T-cell (primary cell): ENCODE measurements around the gene NSF. TPM values are rescaled to one million over a fixed set of nuclear protein-coding genes. Genes with fewer than 3 reads are reported as not detected.
"Not testable (repeated sequence)": the region's sequence is repeated elsewhere in the genome, so short reads cannot be mapped to it uniquely, and the experiment has no call there.

Experiments
- ATAC-seq, 4 experiments: fragments of 200-7000 bp in 3 of 4; fragments of 150-1000 bp in 1 of 4; cut with Tn5 transposase; replicated peaks in 1 of 4; 1 replicate in 3 of 4; 2 replicates in 1 of 4; pipeline ENCODE4 v1.10.0; 2021; ENCODE audit warnings: moderate library complexity in 3 of 4, mild to moderate bottlenecking in 2 of 4, moderate number of reproducible peaks in 1 of 4
- CTCF ChIA-PET, 2 donors: fragments of 300-600 bp; sonication (Branson Sonifier 250); formaldehyde crosslinking; loops; one replicate each; lab custom pipeline; 2022; ENCODE audit warnings: antibody characterized with exemption in 2 of 2; lab: Charles Lee
- POLR2A ChIA-PET, 2 donors: fragments of 300-600 bp; sonication (Branson Sonifier 250); formaldehyde crosslinking; loops; one replicate each; lab custom pipeline; 2022; ENCODE audit warnings: antibody characterized with exemption in 2 of 2; lab: Charles Lee
- DNase-seq, 35 experiments: peaks; one replicate each; pipeline versions ENCODE4 v3.0.0 to v3.0.0-alpha.2; 2013 to 2023
- H3K27ac ChIP-seq: one replicate; pipeline ENCODE4 v1.5.1; 2013; ENCODE audit warnings: low read length
- H3K27me3 ChIP-seq, 2 experiments: replicated peaks in 1 of 2; 1 replicate in 1 of 2; 2 replicates in 1 of 2; pipeline versions ENCODE4 v1.6.1 to v1.7.0; 2013; ENCODE audit warnings: low read length in 1 of 2, mixed read lengths in 1 of 2; ENCODE audit not compliant: control insufficient read depth in 2 of 2, insufficient read depth in 2 of 2; ENCODE audit errors: extremely low read depth in 1 of 2
- H3K36me3 ChIP-seq, 2 donors: 1 replicate in 1 of 2; 2 replicates in 1 of 2; pipeline versions ENCODE4 v1.6.1 to v1.7.0; 2013; ENCODE audit warnings: low read length in 1 of 2; ENCODE audit not compliant: control insufficient read depth in 2 of 2, insufficient read depth in 1 of 2; ENCODE audit errors: extremely low read depth in 1 of 2
- H3K4me1 ChIP-seq, 2 experiments: 1 replicate in 1 of 2; 2 replicates in 1 of 2; pipeline versions ENCODE4 v1.6.1 to v1.7.0; 2013; ENCODE audit warnings: low read length in 2 of 2, mixed read lengths in 1 of 2; ENCODE audit not compliant: insufficient read depth in 2 of 2, control insufficient read depth in 1 of 2; ENCODE audit errors: extremely low read depth in 1 of 2
- H3K4me3 ChIP-seq, 2 donors: 1 replicate in 1 of 2; 2 replicates in 1 of 2; pipeline versions ENCODE4 v1.5.1 to v1.7.0; 2013; ENCODE audit warnings: mild to moderate bottlenecking in 2 of 2, low read length in 1 of 2, moderate library complexity in 1 of 2; ENCODE audit not compliant: control insufficient read depth in 1 of 2; ENCODE audit errors: extremely low read depth in 1 of 2
- H3K9me3 ChIP-seq: 2 replicates; pipeline ENCODE4 v1.7.0; 2013
- H3K27ac Mint-ChIP-seq, 2 donors: one replicate each; pipeline ENCODE4 v1.8.0; 2020 to 2021; ENCODE audit warnings: mild to moderate bottlenecking in 2 of 2, mixed read lengths in 2 of 2
- H3K27me3 Mint-ChIP-seq, 2 donors: one replicate each; pipeline ENCODE4 v1.8.0; 2021 to 2022; ENCODE audit warnings: mixed read lengths in 2 of 2
- H3K36me3 Mint-ChIP-seq: one replicate; pipeline ENCODE4 v1.8.0; 2021; ENCODE audit warnings: mixed read lengths
- H3K4me1 Mint-ChIP-seq, 3 donors: one replicate each; pipeline ENCODE4 v1.8.0; 2020 to 2022; ENCODE audit warnings: mixed read lengths in 3 of 3, mild to moderate bottlenecking in 1 of 3
- H3K4me3 Mint-ChIP-seq, 3 donors: one replicate each; pipeline ENCODE4 v1.8.0; 2020 to 2022; ENCODE audit warnings: mild to moderate bottlenecking in 3 of 3, mixed read lengths in 3 of 3, moderate library complexity in 3 of 3
- H3K9me3 Mint-ChIP-seq, 3 donors: one replicate each; pipeline ENCODE4 v1.8.0; 2020 to 2022; ENCODE audit warnings: mixed read lengths in 3 of 3
- WGBS: methylation state at CpG from one replicate; pipeline ENCODE4 v1.1.5; 2013; ENCODE audit warnings: missing lambda C conversion rate; ENCODE audit not compliant: insufficient coverage; 5-methylcytosine and 5-hydroxymethylcytosine counted together
- total RNA-seq, 35 experiments: library from RNA in 6 of 35; stranded (reverse) in 6 of 35; fragments of 120-200 nt in 1 of 35; gene quantifications; one replicate each; pipeline versions ENCODE4 v1.2.1 to v1.2.4 and lab custom pipeline; 2013 to 2026

The NSF gene
- total RNA-seq, 5 donors from 2014 or later (not counting 1 experiment from before 2014, with no cell fraction given): 33.1 to 54.8 (median 43.2) TPM

DNA sequence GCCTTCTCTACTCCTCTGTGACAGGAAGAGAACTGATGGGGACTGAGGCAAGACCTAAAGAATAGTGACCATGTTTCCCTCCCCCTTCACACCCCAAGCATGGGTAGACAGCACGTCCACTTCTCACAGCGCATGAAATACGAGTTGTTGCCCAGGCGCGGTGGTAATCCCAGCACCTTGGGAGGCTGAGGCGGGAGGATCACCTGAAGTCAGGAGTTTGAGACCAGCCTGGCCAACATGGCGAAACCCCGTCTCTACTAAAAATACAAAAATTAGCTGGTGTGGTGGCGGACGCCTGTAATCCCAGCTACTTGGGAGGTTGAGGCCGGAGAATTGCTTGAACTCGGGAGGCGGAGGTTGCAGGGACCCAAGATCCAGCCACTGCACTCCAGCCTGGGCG lies 178.4 kb downstream of the NSF start:
- H3K4me3 ChIP-seq, ATAC-seq, DNase-seq, H3K27ac Mint-ChIP-seq, H3K36me3 ChIP-seq, H3K36me3 Mint-ChIP-seq, H3K9me3 ChIP-seq, H3K27ac ChIP-seq, POLR2A ChIA-PET, H3K9me3 Mint-ChIP-seq: not testable (repeated sequence)
- peaks cover 0 to 38% of the 10 kb centered on the region in 2 experiments for H3K4me1 ChIP-seq
- CTCF ChIA-PET: interaction anchor here in 1 of 2 donors (0.7 kb wide), 1 partner anchor 509 kb away, joined by 3 read pairs; no protein-coding TSS in a partner anchor
- peaks cover 2 to 56% of the 10 kb centered on the region in 2 experiments for H3K27me3 ChIP-seq
- peaks cover 10 to 25% (median 21%) of the 10 kb centered on the region in 3 donors for H3K4me1 Mint-ChIP-seq
- 97% methylated on average over 13 of the region's 14 CpGs for WGBS
- H3K4me3 Mint-ChIP-seq: peak overlapping the region in 1 of 3 donors; percentile 62
- H3K27me3 Mint-ChIP-seq: peaks cover 6 to 26% of the 10 kb centered on the region in 2 donors

DNA sequence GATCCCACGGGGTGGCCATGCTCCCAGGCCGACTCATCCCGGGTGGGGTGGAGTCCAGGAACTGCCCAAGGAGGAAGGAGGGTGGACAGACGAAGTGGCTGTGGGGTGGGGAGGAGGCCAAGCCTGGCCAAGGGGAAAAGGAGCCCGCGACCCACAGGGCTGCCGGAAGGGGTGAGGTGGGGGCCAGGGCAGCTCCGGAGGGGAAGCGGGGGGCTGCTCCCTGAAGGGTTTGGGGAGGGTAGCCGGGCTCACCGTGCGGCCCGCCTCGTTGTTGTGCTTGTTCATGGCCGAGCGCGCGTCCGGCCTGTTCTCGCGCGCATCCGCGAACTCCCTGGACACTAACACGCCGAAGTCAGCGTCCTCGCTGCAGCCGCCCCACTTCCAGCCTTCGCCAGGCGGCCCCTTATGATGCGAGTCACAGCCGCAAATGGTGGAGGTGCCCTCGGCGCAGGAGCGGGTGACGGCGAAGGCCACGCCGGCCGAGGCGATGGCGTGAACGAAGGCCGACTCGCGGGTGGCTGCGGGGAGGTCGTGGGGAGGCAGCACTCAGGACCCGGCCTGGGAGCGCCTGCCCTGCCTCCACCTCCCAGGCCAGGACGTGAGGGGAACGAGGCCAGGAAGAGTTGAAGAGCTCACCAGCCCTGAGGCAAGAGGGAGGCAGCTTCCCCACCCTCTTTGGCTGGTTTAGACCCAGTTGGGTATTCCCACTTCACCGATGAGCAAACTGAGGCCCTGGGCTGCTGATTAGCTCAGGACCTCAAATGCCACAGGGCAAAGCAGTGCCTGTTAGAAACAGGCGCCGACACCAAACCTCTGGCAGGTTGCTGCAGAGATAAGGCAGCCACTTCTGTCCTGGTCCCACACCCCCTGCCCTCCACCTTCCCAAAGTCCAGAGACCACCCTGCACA lies 179.3 kb downstream of the NSF start:
- Histone ChIP-seq H3K4me3 (peak overlapping the region in 1 of 2 donors; percentile 35), H3K27me3 (peaks cover 2 to 65% of the 10 kb centered on the region in 2 experiments), H3K9me3 (no peaks in the 10 kb centered on the region), H3K4me1 (peaks cover 0 to 39% of the 10 kb centered on the region in 2 experiments), H3K36me3 (no peaks in the 10 kb centered on the region), H3K27ac (no peak overlapping the region)
- Mint-ChIP-seq H3K27me3 (peaks cover 6 to 35% of the 10 kb centered on the region in 2 donors), H3K36me3 (no peaks in the 10 kb centered on the region), H3K4me1 (peaks cover 10 to 25% (median 23%) of the 10 kb centered on the region in 3 donors), H3K4me3 (peak overlapping the region; percentile 31 to 62 (median 43)), H3K9me3 (no peaks in the 10 kb centered on the region), H3K27ac (no peak overlapping the region)
- POLR2A ChIA-PET: no interaction called here
- ATAC-seq (no peak), DNase-seq (peak in 1 of 35 experiments; percentile 23)
- 15% methylated on average over 56 of the region's 56 CpGs for WGBS
- CTCF ChIA-PET: no interaction called here

DNA sequence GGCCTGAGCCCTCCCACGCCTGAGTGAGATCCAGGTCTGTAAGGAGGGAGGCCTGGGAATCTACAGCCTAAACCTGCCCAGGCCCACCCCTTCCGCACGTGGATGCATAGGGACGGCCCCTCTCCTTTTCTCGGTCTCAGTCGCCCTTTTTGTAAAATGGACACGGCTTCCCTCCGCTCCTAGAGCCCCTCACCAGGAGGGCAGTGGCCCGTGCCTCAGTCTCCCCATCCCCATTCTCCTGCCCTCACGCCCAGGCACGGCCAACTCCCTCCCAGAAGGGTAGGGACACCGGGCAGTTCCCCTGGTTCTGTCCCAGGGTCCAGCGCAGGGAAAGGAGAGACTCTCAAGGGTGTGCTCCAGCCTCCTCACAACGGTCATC lies 180.0 kb downstream of the NSF start:
- DNase-seq: no peak
- H3K4me3 Mint-ChIP-seq: peak overlapping the region; percentile 55 to 62 (median 61)
- H3K36me3 ChIP-seq: no peaks in the 10 kb centered on the region
- ChIA-PET POLR2A (no interaction called here), CTCF (no interaction called here)
- H3K27ac Mint-ChIP-seq: no peak overlapping the region
- no peak overlapping the region for H3K4me3 ChIP-seq
- H3K27ac ChIP-seq: no peak overlapping the region
- H3K9me3 Mint-ChIP-seq: no peaks in the 10 kb centered on the region
- WGBS: 75% methylated on average over 9 of the region's 14 CpGs
- peaks cover 2 to 71% of the 10 kb centered on the region in 2 experiments for H3K27me3 ChIP-seq
- H3K9me3 ChIP-seq: no peaks in the 10 kb centered on the region
- H3K4me1 Mint-ChIP-seq: peaks cover 10 to 25% (median 23%) of the 10 kb centered on the region in 3 donors
- H3K4me1 ChIP-seq: peaks cover 0 to 39% of the 10 kb centered on the region in 2 experiments
- no peaks in the 10 kb centered on the region for H3K36me3 Mint-ChIP-seq
- ATAC-seq: no peak
- H3K27me3 Mint-ChIP-seq: peaks cover 6 to 38% of the 10 kb centered on the region in 2 donors

DNA sequence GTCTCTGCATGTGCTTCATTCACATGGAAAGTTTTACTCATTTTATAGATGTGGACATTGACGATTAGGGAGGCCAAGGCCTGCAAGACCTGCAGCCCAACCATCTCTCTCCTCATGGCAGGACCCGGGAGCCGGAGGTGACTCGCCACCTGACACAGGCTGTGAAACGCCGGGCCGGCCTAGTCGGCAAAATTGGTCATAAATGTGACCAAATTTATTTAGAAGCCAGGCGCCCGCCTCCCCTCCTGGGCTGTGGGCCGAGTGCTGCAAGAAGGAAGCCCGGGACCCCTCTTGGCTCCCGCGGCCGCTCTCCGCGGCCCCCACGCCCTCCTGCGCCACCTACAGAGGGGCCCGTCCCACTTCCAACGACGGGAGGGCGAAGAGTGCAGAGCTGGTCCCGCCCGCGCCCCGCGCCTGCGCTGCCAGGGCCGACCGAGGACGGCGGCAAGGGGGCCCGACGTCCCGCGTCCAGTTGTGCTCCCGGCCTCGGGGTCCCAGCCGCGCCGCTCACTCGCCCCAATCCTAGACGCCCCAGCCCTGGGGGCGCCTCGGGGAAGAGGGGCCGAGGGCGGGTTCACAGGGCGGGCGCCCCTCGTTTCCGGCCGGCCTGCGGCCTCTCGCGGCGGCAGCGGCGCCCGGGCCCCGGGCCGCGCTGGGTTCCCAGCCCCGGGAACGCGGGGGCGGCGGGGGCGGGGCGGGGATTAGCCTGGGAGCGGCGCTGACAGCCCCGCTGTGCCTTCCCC lies 180.5 kb downstream of the NSF start:
- POLR2A ChIA-PET: no interaction called here
- H3K27me3 Mint-ChIP-seq: peaks cover 6 to 38% of the 10 kb centered on the region in 2 donors

DNA sequence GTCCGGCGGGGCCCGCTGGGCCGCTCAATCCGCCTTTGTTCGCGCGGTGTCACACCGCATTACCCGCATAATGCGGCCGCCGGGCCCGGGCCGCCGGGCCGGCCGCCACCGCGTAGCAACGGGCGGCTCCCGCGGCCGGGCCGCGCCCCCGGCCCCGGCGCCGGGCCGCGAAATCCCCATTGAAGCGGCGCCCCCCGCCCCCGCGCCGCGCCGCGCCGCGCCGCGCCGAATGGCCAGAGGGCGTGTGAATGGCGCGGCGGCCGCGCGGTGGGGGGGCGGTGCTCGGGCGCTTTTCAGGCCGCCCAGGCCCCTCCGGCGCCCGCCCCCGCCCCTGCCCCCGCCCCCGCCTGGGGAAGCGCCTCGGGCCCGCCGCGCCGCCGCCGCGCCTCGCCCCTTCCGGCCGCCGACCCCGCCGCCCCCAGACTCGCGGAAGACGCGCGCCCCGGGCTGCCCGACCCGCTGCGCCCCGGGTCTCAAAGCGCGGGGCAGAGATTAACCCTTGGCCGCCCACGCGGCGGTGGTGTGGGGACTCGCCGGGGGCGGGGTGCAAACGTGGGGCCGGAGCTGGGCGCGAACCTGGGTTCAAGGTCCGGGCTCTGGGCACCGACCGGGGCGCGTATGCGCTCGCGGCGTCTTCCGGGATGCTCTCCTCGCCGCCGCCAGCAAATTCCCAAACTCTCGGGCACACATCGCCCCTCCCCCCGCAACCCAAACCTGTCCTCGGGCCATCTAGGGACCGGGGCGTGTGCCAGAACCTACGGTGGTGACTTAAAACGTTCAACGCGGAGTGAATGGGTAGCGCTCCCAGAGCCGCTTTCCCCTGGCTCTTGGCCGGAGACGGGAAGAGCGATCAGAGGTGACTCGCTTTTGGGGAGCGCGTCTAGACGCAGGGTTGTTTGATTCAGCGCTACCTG lies 181.3 kb downstream of the NSF start:
- WGBS: under 1% methylated on average over 126 of the region's 135 CpGs
- peak in 4 of 35 experiments; percentile 10 to 38 (median 22) for DNase-seq
- H3K36me3 ChIP-seq: no peaks in the 10 kb centered on the region
- CTCF ChIA-PET: no interaction called here
- peaks cover 10 to 25% (median 23%) of the 10 kb centered on the region in 3 donors for H3K4me1 Mint-ChIP-seq
- no peaks in the 10 kb centered on the region for H3K9me3 Mint-ChIP-seq
- H3K4me1 ChIP-seq: peaks cover 0 to 39% of the 10 kb centered on the region in 2 experiments
- POLR2A ChIA-PET: no interaction called here
- H3K9me3 ChIP-seq: no peaks in the 10 kb centered on the region
- H3K27me3 ChIP-seq: peaks cover 2 to 81% of the 10 kb centered on the region in 2 experiments
- H3K27me3 Mint-ChIP-seq: peaks cover 8 to 40% of the 10 kb centered on the region in 2 donors
- no peaks in the 10 kb centered on the region for H3K36me3 Mint-ChIP-seq
- no peak overlapping the region for H3K27ac ChIP-seq
- ATAC-seq: peak; percentile 35 to 53 (median 42)
- peak overlapping the region; percentile 43 to 74 for H3K4me3 ChIP-seq
- peak overlapping the region; percentile 74 to 80 (median 75) for H3K4me3 Mint-ChIP-seq
- H3K27ac Mint-ChIP-seq: no peak overlapping the region

More for the DNA sequence above, 180.5 kb downstream of the NSF start:
- Mint-ChIP-seq H3K9me3 (no peaks in the 10 kb centered on the region), H3K27ac (no peak overlapping the region), H3K4me3 (peak overlapping the region; percentile 55 to 62 (median 61)), H3K4me1 (peaks cover 10 to 25% (median 23%) of the 10 kb centered on the region in 3 donors), H3K36me3 (no peaks in the 10 kb centered on the region)
- no peaks in the 10 kb centered on the region for H3K9me3 ChIP-seq
- CTCF ChIA-PET: no interaction called here
- peaks cover 2 to 75% of the 10 kb centered on the region in 2 experiments for H3K27me3 ChIP-seq
- peak; percentile 52 to 73 (median 60) for ATAC-seq
- no peaks in the 10 kb centered on the region for H3K36me3 ChIP-seq
- peak in 6 of 35 experiments; percentile 9 to 51 (median 30) for DNase-seq
- H3K27ac ChIP-seq: no peak overlapping the region
- 6% methylated on average over 68 of the region's 73 CpGs for WGBS
- peak overlapping the region in 1 of 2 donors; percentile 57 for H3K4me3 ChIP-seq
- H3K4me1 ChIP-seq: peaks cover 0 to 39% of the 10 kb centered on the region in 2 experiments
